Mesendoderm (in vitro differentiated cells): ENCODE measurements around the gene PEF1. TPM values are rescaled to one million over a fixed set of nuclear protein-coding genes. Genes with fewer than 3 reads are reported as not detected.

ENCODE experiments used
- DNase-seq: peaks from one replicate; pipeline ENCODE4 v3.0.0; 2013
- H2AK5ac ChIP-seq: 2 replicates; pipeline ENCODE4 v1.6.1; 2013; ENCODE audit warnings: low read length, inconsistent platforms
- H2BK120ac ChIP-seq: 2 replicates; pipeline ENCODE4 v1.6.1; 2013; ENCODE audit warnings: low read depth, mild to moderate bottlenecking, low read length, moderate library complexity, mixed read lengths
- H2BK15ac ChIP-seq: replicated peaks from 2 replicates; pipeline ENCODE4 v1.6.1; 2013; ENCODE audit warnings: low read depth, mild to moderate bottlenecking, moderate library complexity
- H2BK5ac ChIP-seq: 2 replicates; pipeline ENCODE4 v1.6.1; 2013; ENCODE audit warnings: low read length, inconsistent platforms
- H3K18ac ChIP-seq: 2 replicates; pipeline ENCODE4 v1.6.1; 2013; ENCODE audit warnings: mild to moderate bottlenecking, low read length, mixed read lengths
- H3K23ac ChIP-seq: one replicate; pipeline ENCODE4 v1.6.1; 2013; ENCODE audit warnings: low read length
- H3K27ac ChIP-seq: 2 replicates; pipeline ENCODE4 v1.5.1; 2013; ENCODE audit warnings: low read depth, mild to moderate bottlenecking, inconsistent platforms, low read length, moderate library complexity
- H3K27me3 ChIP-seq: 2 replicates; pipeline ENCODE4 v1.6.1; 2013; ENCODE audit warnings: low read length, control low read depth, mild to moderate bottlenecking, inconsistent platforms; ENCODE audit not compliant: insufficient read depth, poor library complexity
- H3K36me3 ChIP-seq: 2 replicates; pipeline ENCODE4 v1.6.1; 2013; ENCODE audit warnings: low read length, inconsistent platforms; ENCODE audit not compliant: control insufficient read depth, insufficient read depth
- H3K4ac ChIP-seq: one replicate; pipeline ENCODE4 v1.6.1; 2013; ENCODE audit warnings: low read depth, mild to moderate bottlenecking, low read length, moderate library complexity
- H3K4me1 ChIP-seq: 2 replicates; pipeline ENCODE4 v1.6.1; 2013; ENCODE audit warnings: low read depth, low read length, inconsistent platforms; ENCODE audit not compliant: control insufficient read depth
- H3K4me2 ChIP-seq: 2 replicates; pipeline ENCODE4 v1.6.1; 2013; ENCODE audit warnings: low read length
- H3K4me3 ChIP-seq: 2 replicates; pipeline ENCODE4 v1.5.1; 2013; ENCODE audit warnings: mild to moderate bottlenecking, low read length
- H3K56ac ChIP-seq: one replicate; pipeline ENCODE4 v1.6.1; 2013; ENCODE audit warnings: low read length
- H3K79me1 ChIP-seq: 2 replicates; pipeline ENCODE4 v1.6.1; 2013; ENCODE audit warnings: low read length, inconsistent platforms
- H3K79me2 ChIP-seq: 2 replicates; pipeline ENCODE4 v1.6.1; 2013; ENCODE audit warnings: mild to moderate bottlenecking, low read length; ENCODE audit not compliant: control insufficient read depth, insufficient read depth
- H3K9ac ChIP-seq: 2 replicates; pipeline ENCODE4 v1.6.1; 2013; ENCODE audit warnings: low read length, inconsistent platforms
- H4K5ac ChIP-seq: one replicate; pipeline ENCODE4 v1.6.1; 2013; ENCODE audit warnings: low read length
- H4K8ac ChIP-seq: one replicate; pipeline ENCODE4 v1.6.1; 2013; ENCODE audit warnings: low read depth, mild to moderate bottlenecking, control low read depth, low read length, moderate library complexity
- WGBS: extraction: QIAGEN DNeasy Blood & Tissue Kit; methylation state at CpG from one replicate; pipeline ENCODE4 v1.1.7; 2013; ENCODE audit warnings: low lambda C conversion rate, missing lambda C conversion rate; ENCODE audit not compliant: insufficient coverage; ENCODE audit errors: extremely low coverage; 5-methylcytosine and 5-hydroxymethylcytosine counted together
- polyA plus RNA-seq, 2 experiments: library from polyadenylated mRNA; stranded (reverse); fragments of 200-250 nt; gene quantifications; one replicate each; pipeline ENCODE4 v1.2.3, GENCODE V29; 2013

PEF1 gene
- polyA plus RNA-seq (2013, experiment 1 of 2) = 48.7 TPM
- polyA plus RNA-seq (2013, experiment 2 of 2) = 49.2 TPM

DNA sequence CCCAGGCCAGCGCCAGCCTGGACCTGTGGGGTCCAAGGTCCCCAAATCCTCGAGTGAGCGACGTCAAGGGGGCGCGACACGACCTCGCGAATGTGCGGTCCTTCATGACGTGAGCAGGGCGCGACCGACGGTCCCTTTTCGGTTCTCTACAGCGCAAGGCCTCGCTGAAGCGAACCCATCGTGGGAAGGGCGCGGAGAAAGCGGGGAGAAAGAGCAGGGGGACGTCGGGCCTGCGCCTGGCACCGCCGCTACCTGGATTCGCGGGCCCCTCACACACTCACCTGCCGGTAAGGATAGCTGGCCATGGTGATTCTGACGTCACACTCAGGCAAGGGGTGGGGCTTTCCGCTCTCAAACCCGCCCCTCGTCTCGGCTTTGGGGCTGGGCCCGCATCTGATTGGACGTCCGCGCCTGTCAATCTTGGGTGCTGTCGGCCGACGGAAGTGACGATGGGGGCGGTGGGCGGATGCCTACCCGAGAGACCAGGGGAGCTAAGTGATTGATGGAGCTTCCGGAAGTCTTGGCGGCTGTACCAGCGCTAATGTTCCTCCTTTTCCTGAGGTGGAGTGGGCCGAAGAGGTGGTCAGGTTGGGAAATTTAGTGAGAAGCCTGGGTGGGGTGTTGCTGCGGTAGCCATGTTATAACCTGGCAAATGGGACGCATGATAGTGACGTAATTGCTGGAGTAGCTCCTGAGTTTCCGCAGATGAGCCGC lies at the start of gene PEF1:
TSS of gene PEF1 (minus strand) at position 317 of the 714 bp plus-strand sequence. CDS start at position 305, 12 bp downstream.
- H3K4me2 ChIP-seq = peak within 1 kb of the TSS; percentile 91
- H3K79me1 ChIP-seq = peaks cover 14% of the 10 kb centered on the region
- peak within 1 kb of the TSS; percentile 33 for H2AK5ac ChIP-seq
- peak within 1 kb of the TSS; percentile 89 for H2BK5ac ChIP-seq
- H3K27ac ChIP-seq = peak within 1 kb of the TSS; percentile 74
- H3K56ac ChIP-seq = peak within 1 kb of the TSS; percentile 99
- H2BK15ac ChIP-seq = no peak within 1 kb of the TSS
- peaks cover 7% of the 10 kb centered on the region for H3K4me1 ChIP-seq
- H4K8ac ChIP-seq = no peak within 1 kb of the TSS
- WGBS = no CpG with 5 or more reads among the region's 56 CpGs
- H3K23ac ChIP-seq = no peak within 1 kb of the TSS
- peaks cover 11% of the 10 kb centered on the region for H3K79me2 ChIP-seq
- H2BK120ac ChIP-seq = no peak within 1 kb of the TSS
- DNase-seq = peak; percentile 99
- peak within 1 kb of the TSS; percentile 86 for H3K9ac ChIP-seq
- no peak within 1 kb of the TSS for H4K5ac ChIP-seq
- H3K4ac ChIP-seq = peak within 1 kb of the TSS; percentile 64
- peak within 1 kb of the TSS; percentile 83 for H3K4me3 ChIP-seq
- H3K27me3 ChIP-seq = no peaks in the 10 kb centered on the region
- peak within 1 kb of the TSS; percentile 20 for H3K18ac ChIP-seq
- no peaks in the 10 kb centered on the region for H3K36me3 ChIP-seq

DNA sequence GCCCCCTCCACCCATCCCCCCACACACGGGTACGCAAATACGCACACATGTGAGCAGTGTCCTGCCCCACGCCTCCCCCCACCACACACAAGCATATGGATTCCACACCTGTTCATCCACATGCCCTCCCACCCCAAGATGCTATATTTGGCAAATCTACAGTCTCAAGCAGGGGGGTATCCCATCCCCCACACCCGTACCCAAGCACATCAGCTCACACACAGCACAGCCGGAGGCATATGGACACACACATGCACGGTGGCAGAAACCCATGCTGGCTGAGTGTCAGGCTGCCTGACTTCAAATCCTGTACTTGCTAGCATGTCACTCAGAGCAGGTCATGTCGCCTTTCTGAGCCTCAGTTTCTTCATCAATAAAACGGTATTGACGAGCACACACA lies 48.6 kb upstream of the PEF1 start:
- Histone ChIP-seq H3K36me3 (no peaks in the 10 kb centered on the region), H3K18ac (no peak overlapping the region), H3K79me2 (no peaks in the 10 kb centered on the region), H3K4me2 (no peak overlapping the region), H3K56ac (no peak overlapping the region), H3K4me3 (no peak overlapping the region), H3K79me1 (no peaks in the 10 kb centered on the region), H3K27me3 (no peaks in the 10 kb centered on the region), H2BK120ac (no peak overlapping the region), H3K23ac (no peak overlapping the region), H3K4ac (no peak overlapping the region), H3K27ac (no peak overlapping the region), H2BK15ac (no peak overlapping the region), H3K9ac (no peak overlapping the region), H4K8ac (no peak overlapping the region), H3K4me1 (no peaks in the 10 kb centered on the region), H2BK5ac (no peak overlapping the region), H4K5ac (no peak overlapping the region), H2AK5ac (no peak overlapping the region)
- no peak for DNase-seq
- no CpG with 5 or more reads among the region's 10 CpGs for WGBS

DNA sequence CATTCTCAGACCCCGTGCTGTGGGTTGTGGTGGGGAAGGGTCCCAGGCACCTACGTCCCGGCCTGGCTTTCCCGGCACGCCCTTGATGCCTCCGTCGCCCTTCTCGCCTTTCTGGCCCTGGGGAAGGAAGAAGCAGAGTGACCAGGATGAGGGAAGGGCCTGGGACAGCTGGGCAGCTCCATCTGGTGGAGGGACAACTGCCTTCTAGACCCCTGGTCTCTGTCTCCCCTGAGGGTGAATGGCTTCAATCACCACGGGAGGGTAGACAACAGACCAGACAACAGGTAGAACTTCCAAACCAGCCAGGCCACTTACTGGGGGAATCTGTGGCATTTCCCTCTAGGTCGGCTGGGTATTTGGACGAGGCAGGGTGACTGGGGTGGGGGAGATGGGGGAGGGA lies 47.3 kb upstream of the PEF1 start:
- Histone ChIP-seq H3K27ac (no peak overlapping the region), H3K23ac (no peak overlapping the region), H3K79me1 (no peaks in the 10 kb centered on the region), H3K4me2 (no peak overlapping the region), H4K8ac (no peak overlapping the region), H3K56ac (no peak overlapping the region), H3K79me2 (no peaks in the 10 kb centered on the region), H3K36me3 (no peaks in the 10 kb centered on the region), H3K9ac (no peak overlapping the region), H3K27me3 (no peaks in the 10 kb centered on the region), H3K4ac (no peak overlapping the region), H2BK120ac (no peak overlapping the region), H2BK15ac (no peak overlapping the region), H3K4me1 (no peaks in the 10 kb centered on the region), H2AK5ac (no peak overlapping the region), H4K5ac (no peak overlapping the region), H3K4me3 (no peak overlapping the region), H2BK5ac (no peak overlapping the region), H3K18ac (no peak overlapping the region)
- WGBS = no CpG with 5 or more reads among the region's 11 CpGs
- peak; percentile 53 for DNase-seq

GRCh38 chr1:31691446-31691845 lies 46.8 kb upstream of the PEF1 start:
- no CpG with 5 or more reads among the region's 4 CpGs for WGBS
- Histone ChIP-seq H3K36me3 (no peaks in the 10 kb centered on the region), H3K9ac (no peak overlapping the region), H2BK120ac (no peak overlapping the region), H3K79me1 (no peaks in the 10 kb centered on the region), H4K8ac (no peak overlapping the region), H4K5ac (no peak overlapping the region), H3K27ac (no peak overlapping the region), H3K4me2 (no peak overlapping the region), H3K79me2 (no peaks in the 10 kb centered on the region), H3K4me3 (no peak overlapping the region), H3K27me3 (no peaks in the 10 kb centered on the region), H2BK5ac (no peak overlapping the region), H3K56ac (no peak overlapping the region), H3K18ac (no peak overlapping the region), H3K23ac (no peak overlapping the region), H2AK5ac (no peak overlapping the region), H3K4me1 (no peaks in the 10 kb centered on the region), H3K4ac (no peak overlapping the region), H2BK15ac (no peak overlapping the region)
- DNase-seq = no peak

DNA sequence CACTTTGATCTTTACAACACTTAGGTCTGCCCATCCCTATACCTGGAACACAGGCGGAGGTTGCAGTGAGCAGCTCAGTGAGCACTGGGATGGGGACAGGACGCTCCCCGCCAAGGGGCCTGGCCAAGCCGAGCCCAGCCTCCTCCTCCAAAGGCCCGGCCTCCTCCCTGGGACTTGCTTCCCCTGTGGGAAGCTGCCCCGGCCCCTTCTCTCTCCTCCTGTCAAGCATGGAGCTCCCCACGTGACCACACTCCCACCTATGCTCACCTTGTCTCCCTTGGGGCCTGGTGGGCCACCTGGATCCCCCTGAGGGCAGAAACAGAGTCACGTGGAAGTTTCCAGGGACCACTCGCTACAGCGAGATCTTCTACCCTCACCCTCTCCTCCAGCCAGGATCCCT lies 46.2 kb upstream of the PEF1 start:
- Histone ChIP-seq H3K4me1 (no peaks in the 10 kb centered on the region), H3K79me1 (no peaks in the 10 kb centered on the region), H3K23ac (no peak overlapping the region), H3K18ac (no peak overlapping the region), H4K5ac (no peak overlapping the region), H3K56ac (no peak overlapping the region), H3K27me3 (no peaks in the 10 kb centered on the region), H2BK15ac (no peak overlapping the region), H3K9ac (no peak overlapping the region), H3K36me3 (no peaks in the 10 kb centered on the region), H2BK5ac (no peak overlapping the region), H4K8ac (no peak overlapping the region), H3K4me3 (no peak overlapping the region), H3K79me2 (no peaks in the 10 kb centered on the region), H3K4ac (no peak overlapping the region), H2AK5ac (no peak overlapping the region), H3K4me2 (no peak overlapping the region), H2BK120ac (no peak overlapping the region), H3K27ac (no peak overlapping the region)
- no peak for DNase-seq
- no CpG with 5 or more reads among the region's 10 CpGs for WGBS

DNA sequence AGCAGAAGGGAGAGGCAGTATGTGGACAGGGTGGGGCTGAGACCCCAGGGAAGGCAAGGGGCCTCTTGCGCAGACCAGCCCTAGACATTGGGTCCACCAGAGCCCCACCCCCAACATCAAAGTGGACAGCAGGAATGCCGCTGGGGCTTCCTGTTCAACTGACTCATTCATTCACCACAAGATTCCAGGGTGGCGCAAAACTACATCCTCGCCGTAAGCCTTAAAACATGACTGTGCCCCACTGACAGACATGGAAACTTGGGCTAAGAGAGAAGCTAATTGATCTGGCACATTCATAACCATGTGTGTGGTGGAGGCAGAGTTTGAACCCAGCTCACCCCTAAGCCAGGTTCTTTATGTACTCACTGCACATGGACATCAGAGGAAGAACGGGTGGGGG lies 45.2 kb upstream of the PEF1 start:
- no peak overlapping the region for H4K8ac ChIP-seq
- no peak overlapping the region for H3K4ac ChIP-seq
- DNase-seq = no peak
- H3K27me3 ChIP-seq = no peaks in the 10 kb centered on the region
- no peak overlapping the region for H2AK5ac ChIP-seq
- H3K9ac ChIP-seq = no peak overlapping the region
- H3K27ac ChIP-seq = no peak overlapping the region
- no peaks in the 10 kb centered on the region for H3K79me1 ChIP-seq
- H3K79me2 ChIP-seq = no peaks in the 10 kb centered on the region
- no CpG with 5 or more reads among the region's 6 CpGs for WGBS
- no peak overlapping the region for H2BK120ac ChIP-seq
- no peak overlapping the region for H3K56ac ChIP-seq
- H2BK15ac ChIP-seq = no peak overlapping the region
- no peak overlapping the region for H3K4me3 ChIP-seq
- no peak overlapping the region for H3K23ac ChIP-seq
- H3K4me1 ChIP-seq = no peaks in the 10 kb centered on the region
- H3K4me2 ChIP-seq = no peak overlapping the region
- H2BK5ac ChIP-seq = no peak overlapping the region
- no peak overlapping the region for H4K5ac ChIP-seq
- no peaks in the 10 kb centered on the region for H3K36me3 ChIP-seq
- no peak overlapping the region for H3K18ac ChIP-seq
